Activated naive CD8-positive, alpha-beta T cell treated with anti-CD3 and anti-CD28 coated beads, Interleukin-2, amount 50 U/mL, for 24 hours (primary cell): ENCODE data around the gene CD79B.
"Not testable (repeated sequence)": the region's sequence is repeated elsewhere in the genome, so short reads cannot be mapped to it uniquely, and the experiment has no call there.

Experiments used
- ATAC-seq: fragments of 150-1000 bp; cut with Tn5 transposase; one replicate; pipeline ENCODE4 v1.10.0; 2021
- DNase-seq: peaks from one replicate; pipeline ENCODE4 v3.0.0; 2021
- H3K27ac Mint-ChIP-seq: one replicate; pipeline ENCODE4 v1.8.0; 2021; ENCODE audit warnings: mild to moderate bottlenecking, mixed read lengths
- H3K27me3 Mint-ChIP-seq: one replicate; pipeline ENCODE4 v1.8.0; 2021; ENCODE audit warnings: mixed read lengths
- H3K36me3 Mint-ChIP-seq: one replicate; pipeline ENCODE4 v1.8.0; 2021; ENCODE audit warnings: low read depth, mixed read lengths
- H3K4me1 Mint-ChIP-seq: one replicate; pipeline ENCODE4 v1.8.0; 2021; ENCODE audit warnings: mixed read lengths
- H3K4me3 Mint-ChIP-seq: one replicate; pipeline ENCODE4 v1.8.0; 2021; ENCODE audit warnings: mild to moderate bottlenecking, moderate library complexity, mixed read lengths
- H3K9me3 Mint-ChIP-seq: one replicate; pipeline ENCODE4 v1.8.0; 2021; ENCODE audit warnings: mixed read lengths

CD79B gene

GRCh38 chr17:63894821-63895220 is 37.3 kb downstream of the CD79B start:
- H3K27me3 Mint-ChIP-seq, H3K9me3 Mint-ChIP-seq, H3K4me3 Mint-ChIP-seq, H3K27ac Mint-ChIP-seq, DNase-seq, H3K4me1 Mint-ChIP-seq, ATAC-seq, H3K36me3 Mint-ChIP-seq: not testable (repeated sequence)

- not testable (repeated sequence) for ATAC-seq, H3K4me1 Mint-ChIP-seq, H3K27ac Mint-ChIP-seq, DNase-seq, H3K4me3 Mint-ChIP-seq, H3K36me3 Mint-ChIP-seq, H3K27me3 Mint-ChIP-seq, H3K9me3 Mint-ChIP-seq
These were observed 38.1 kb downstream of the CD79B start for GRCh38 chr17:63894021-63894420.

- DNase-seq, ATAC-seq, H3K9me3 Mint-ChIP-seq, H3K27me3 Mint-ChIP-seq, H3K27ac Mint-ChIP-seq, H3K36me3 Mint-ChIP-seq, H3K4me1 Mint-ChIP-seq, H3K4me3 Mint-ChIP-seq: not testable (repeated sequence)
These were observed 39.7 kb downstream of the CD79B start for GRCh38 chr17:63892316-63893037.

- H3K4me1 Mint-ChIP-seq, H3K4me3 Mint-ChIP-seq, H3K36me3 Mint-ChIP-seq, H3K27ac Mint-ChIP-seq, DNase-seq, H3K9me3 Mint-ChIP-seq, H3K27me3 Mint-ChIP-seq: not testable (repeated sequence)
- peak; percentile 66 for ATAC-seq
These were observed 42.9 kb downstream of the CD79B start for GRCh38 chr17:63889026-63889848.

- H3K9me3 Mint-ChIP-seq, ATAC-seq, H3K27me3 Mint-ChIP-seq, H3K27ac Mint-ChIP-seq, DNase-seq, H3K4me3 Mint-ChIP-seq, H3K4me1 Mint-ChIP-seq, H3K36me3 Mint-ChIP-seq: not testable (repeated sequence)
These were observed 47.0 kb downstream of the CD79B start for GRCh38 chr17:63885119-63885518.

- H3K4me3 Mint-ChIP-seq, H3K9me3 Mint-ChIP-seq, H3K27ac Mint-ChIP-seq, DNase-seq, H3K36me3 Mint-ChIP-seq, H3K27me3 Mint-ChIP-seq, H3K4me1 Mint-ChIP-seq, ATAC-seq: not testable (repeated sequence)
These were observed 49.5 kb downstream of the CD79B start for GRCh38 chr17:63882626-63883126.

GRCh38 chr17:63881935-63882601 is 50.1 kb downstream of the CD79B start, which contains the start of gene GH2:
TSS of gene GH2 (minus strand) at chr17:63881944. CDS start at chr17:63881801, 143 bp downstream.
- Mint-ChIP-seq H3K4me3 (no peak within 1 kb of the TSS), H3K4me1 (peaks cover 2% of the 10 kb centered on the region), H3K9me3 (no peaks in the 10 kb centered on the region), H3K27me3 (no peaks in the 10 kb centered on the region), H3K36me3 (no peaks in the 10 kb centered on the region), H3K27ac (no peak within 1 kb of the TSS)
- DNase-seq (peak; percentile 72), ATAC-seq (peak; percentile 83)

GRCh38 chr17:63881337-63881736 is 50.8 kb downstream of the CD79B start:
- not testable (repeated sequence) for H3K4me3 Mint-ChIP-seq, H3K27me3 Mint-ChIP-seq, ATAC-seq, H3K4me1 Mint-ChIP-seq, H3K27ac Mint-ChIP-seq, H3K9me3 Mint-ChIP-seq, H3K36me3 Mint-ChIP-seq, DNase-seq

GRCh38 chr17:63880706-63881105 is 51.4 kb downstream of the CD79B start:
- H3K4me3 Mint-ChIP-seq = no peak overlapping the region
- DNase-seq (no peak), ATAC-seq (no peak)
- no peaks in the 10 kb centered on the region for H3K27me3 Mint-ChIP-seq
- H3K27ac Mint-ChIP-seq = no peak overlapping the region
- H3K36me3 Mint-ChIP-seq = no peaks in the 10 kb centered on the region
- H3K4me1 Mint-ChIP-seq = peaks cover 2% of the 10 kb centered on the region
- no peaks in the 10 kb centered on the region for H3K9me3 Mint-ChIP-seq
